C4-2B (cell line): ENCODE data around the gene STAT3.

Experiments
- ZFX ChIP-seq: fragments of 450-650 bp; IDR thresholded peaks from 2 replicates; pipeline ENCODE4 v1.6.1; 2017
- TF ChIP-seq, protein P1 (sequence below): fragments of 450-650 bp; conservative IDR thresholded peaks from 2 replicates; pipeline ENCODE4 v1.5.1; 2017; ENCODE audit warnings: mild to moderate bottlenecking

DNA sequence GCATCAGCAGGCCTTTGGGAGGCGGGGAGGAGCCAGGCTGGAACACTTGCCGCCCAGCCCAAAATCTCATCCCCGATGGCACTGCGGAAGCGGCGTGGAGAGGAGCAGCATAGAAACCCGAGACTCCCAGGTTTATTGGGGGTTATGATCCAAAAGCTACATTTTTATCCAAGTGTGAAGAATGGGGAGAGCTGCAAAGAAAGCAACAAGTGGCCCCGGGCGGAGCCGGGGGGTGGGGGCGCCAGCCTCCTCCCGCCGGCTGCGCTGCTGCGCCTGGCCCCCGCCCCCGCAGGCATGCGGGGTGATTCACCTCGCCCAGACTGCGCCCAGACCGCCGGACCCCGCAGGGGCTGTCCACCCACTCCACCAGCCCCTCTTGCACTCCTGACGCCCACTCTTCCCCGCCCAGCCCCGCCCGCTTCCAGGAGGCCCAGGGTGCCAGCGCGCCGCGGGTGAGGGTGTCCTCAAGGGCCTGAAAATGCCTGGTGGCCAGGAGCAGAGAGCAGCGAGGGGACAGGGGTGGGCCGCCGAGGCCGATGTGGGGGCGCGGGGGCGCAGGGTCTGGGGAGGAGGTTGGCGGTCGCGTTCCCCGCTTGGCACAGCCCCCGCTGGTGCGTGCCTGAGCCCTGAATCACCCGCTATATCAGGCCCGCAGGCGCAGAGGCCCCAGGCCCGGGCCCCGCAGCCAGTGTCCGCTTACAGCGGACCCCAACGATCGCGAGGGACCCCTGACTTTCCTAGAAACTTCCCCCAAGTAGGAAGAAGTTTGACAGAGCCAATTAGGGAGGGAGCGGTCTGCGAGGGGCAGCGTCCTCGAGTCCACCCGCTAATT lies 33.5 kb upstream of the STAT3 start:
- TF ChIP-seq, protein P1, sequence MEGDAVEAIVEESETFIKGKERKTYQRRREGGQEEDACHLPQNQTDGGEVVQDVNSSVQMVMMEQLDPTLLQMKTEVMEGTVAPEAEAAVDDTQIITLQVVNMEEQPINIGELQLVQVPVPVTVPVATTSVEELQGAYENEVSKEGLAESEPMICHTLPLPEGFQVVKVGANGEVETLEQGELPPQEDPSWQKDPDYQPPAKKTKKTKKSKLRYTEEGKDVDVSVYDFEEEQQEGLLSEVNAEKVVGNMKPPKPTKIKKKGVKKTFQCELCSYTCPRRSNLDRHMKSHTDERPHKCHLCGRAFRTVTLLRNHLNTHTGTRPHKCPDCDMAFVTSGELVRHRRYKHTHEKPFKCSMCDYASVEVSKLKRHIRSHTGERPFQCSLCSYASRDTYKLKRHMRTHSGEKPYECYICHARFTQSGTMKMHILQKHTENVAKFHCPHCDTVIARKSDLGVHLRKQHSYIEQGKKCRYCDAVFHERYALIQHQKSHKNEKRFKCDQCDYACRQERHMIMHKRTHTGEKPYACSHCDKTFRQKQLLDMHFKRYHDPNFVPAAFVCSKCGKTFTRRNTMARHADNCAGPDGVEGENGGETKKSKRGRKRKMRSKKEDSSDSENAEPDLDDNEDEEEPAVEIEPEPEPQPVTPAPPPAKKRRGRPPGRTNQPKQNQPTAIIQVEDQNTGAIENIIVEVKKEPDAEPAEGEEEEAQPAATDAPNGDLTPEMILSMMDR, result no peak
- no peak for TF ChIP-seq ZFX
